ENCODE data around the gene TENT4B. TPM values are rescaled to one million over a fixed set of nuclear protein-coding genes. Genes with fewer than 3 reads are reported as not detected.

TENT4B gene
- total and polyA plus RNA-seq, 2 experiments from 2014 or later: 7.7 to 14.8 TPM

DNA sequence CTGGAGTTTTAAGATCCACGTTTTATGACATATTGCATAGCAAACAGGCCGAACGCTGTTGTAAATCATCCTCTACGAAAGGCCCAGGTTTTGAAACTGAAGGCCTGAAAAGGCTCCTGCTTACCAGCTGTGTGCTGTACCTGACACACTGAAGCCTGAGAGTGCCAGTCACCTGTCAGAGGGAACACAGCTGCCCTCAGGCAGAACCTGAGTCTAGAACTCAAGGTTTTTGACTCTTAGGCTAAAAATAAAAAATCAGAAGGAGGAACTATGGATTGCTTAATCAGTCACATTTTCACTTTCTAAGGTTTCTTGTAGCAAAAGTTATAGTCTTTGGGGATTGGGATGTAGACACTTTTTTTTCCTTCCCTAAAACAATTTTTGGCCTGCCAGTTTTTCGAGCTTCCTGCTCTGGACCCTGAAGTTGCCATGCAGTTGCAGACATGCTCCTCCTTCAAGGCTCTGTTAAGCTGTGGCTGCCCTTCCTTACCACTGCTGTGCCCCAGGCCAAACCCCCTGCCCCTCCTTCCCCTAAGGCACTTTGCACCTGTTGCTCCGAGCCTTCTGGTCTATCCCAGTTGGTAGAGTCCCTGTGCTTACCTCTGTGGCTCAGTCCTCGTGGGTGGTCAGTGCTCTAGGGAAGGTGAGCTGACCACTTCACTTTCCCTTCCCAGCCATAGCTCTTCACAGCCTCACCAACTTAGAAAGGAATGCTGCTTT is 56.6 kb downstream of the TENT4B start:
- no peak overlapping the region for H3K4me3 ChIP-seq
- no peak overlapping the region for H2AFZ ChIP-seq
- WGBS (ENCODE audit: low lambda C conversion rate, missing lambda C conversion rate): 50% methylated on average over 7 of the region's 7 CpGs
- TF ChIP-seq EZH2 (IDR thresholded peaks at IDR 0.05; ENCODE audit: borderline replicate concordance): no peak
- TF ChIP-seq, protein P1, sequence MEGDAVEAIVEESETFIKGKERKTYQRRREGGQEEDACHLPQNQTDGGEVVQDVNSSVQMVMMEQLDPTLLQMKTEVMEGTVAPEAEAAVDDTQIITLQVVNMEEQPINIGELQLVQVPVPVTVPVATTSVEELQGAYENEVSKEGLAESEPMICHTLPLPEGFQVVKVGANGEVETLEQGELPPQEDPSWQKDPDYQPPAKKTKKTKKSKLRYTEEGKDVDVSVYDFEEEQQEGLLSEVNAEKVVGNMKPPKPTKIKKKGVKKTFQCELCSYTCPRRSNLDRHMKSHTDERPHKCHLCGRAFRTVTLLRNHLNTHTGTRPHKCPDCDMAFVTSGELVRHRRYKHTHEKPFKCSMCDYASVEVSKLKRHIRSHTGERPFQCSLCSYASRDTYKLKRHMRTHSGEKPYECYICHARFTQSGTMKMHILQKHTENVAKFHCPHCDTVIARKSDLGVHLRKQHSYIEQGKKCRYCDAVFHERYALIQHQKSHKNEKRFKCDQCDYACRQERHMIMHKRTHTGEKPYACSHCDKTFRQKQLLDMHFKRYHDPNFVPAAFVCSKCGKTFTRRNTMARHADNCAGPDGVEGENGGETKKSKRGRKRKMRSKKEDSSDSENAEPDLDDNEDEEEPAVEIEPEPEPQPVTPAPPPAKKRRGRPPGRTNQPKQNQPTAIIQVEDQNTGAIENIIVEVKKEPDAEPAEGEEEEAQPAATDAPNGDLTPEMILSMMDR (IDR thresholded peaks at IDR 0.05; ENCODE audit: poor library complexity): no peak
- no peak for TF ChIP-seq EZH2phosphoT487 (IDR thresholded peaks at IDR 0.05; ENCODE audit: low read depth, severe bottlenecking, unreplicated experiment)
- no peaks in the 10 kb centered on the region for H3K9me3 ChIP-seq (ENCODE audit: low read depth)
- H3K9me2 ChIP-seq (replicated peaks; ENCODE audit: insufficient read depth): no peaks in the 10 kb centered on the region
- H3K27ac ChIP-seq: peak overlapping the region; percentile 21
- no peaks in the 10 kb centered on the region for H3K27me3 ChIP-seq
- H3K36me3 ChIP-seq (replicated peaks; ENCODE audit: insufficient read depth, low read depth): no peaks in the 10 kb centered on the region
- peak overlapping the region; percentile 36 for H3K4me2 ChIP-seq
- H4K20me1 ChIP-seq (ENCODE audit: insufficient read depth, poor library complexity, severe bottlenecking): peaks cover 20% of the 10 kb centered on the region
- peaks cover 67% of the 10 kb centered on the region for H3K79me2 ChIP-seq
- H3K4me1 ChIP-seq (ENCODE audit: insufficient read depth): peaks cover 37% of the 10 kb centered on the region
- peak; percentile 41 for DNase-seq (ENCODE audit: low spot score)

DNA sequence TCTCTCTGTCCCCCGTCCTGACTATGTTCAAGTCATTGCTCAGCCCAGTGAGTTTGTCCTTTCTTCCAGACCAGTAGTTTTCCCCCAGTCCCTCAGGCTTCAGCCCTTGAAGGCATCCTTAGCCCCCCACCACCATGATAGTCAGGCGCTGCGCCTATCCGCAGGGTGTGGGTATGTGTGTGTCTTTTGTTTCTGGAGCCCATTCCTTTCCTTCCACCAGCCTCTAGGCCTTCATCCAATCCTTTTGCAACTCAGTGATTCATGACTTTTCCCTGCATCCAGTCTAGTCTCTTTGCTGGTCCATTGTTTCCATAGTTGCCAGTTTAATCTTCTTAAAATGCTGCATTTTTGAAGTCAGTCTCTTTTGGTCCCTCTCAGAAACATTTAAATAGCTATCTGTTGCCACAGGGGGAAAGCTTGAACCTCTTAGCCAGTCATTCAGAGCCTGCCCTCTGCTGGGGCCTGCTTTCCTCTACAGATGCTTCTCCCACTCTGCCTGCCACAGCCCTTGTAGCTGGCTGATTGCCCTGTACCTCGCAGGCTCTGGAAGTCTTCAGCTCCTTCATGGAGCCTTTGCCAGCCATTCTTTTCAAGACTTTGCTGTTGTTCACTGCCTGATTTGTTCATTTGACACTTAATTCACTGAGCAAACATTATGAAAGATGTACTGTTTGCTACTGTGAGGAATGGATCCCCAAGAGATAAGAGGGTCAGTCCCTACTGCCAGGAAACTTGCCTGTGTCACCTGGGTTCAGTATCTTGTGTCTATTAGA is 57.3 kb downstream of the TENT4B start:
- no peaks in the 10 kb centered on the region for H3K9me2 ChIP-seq (replicated peaks; ENCODE audit: insufficient read depth)
- TF ChIP-seq EZH2 (IDR thresholded peaks at IDR 0.05; ENCODE audit: borderline replicate concordance): no peak
- TF ChIP-seq, protein P1 (IDR thresholded peaks at IDR 0.05; ENCODE audit: poor library complexity): peak; percentile 79
- peak overlapping the region; percentile 21 for H3K27ac ChIP-seq
- H3K4me1 ChIP-seq (ENCODE audit: insufficient read depth): peaks cover 33% of the 10 kb centered on the region
- H3K9me3 ChIP-seq (ENCODE audit: low read depth): no peaks in the 10 kb centered on the region
- peak; percentile 91 for DNase-seq (ENCODE audit: low spot score)
- no peak overlapping the region for H3K4me3 ChIP-seq
- H3K27me3 ChIP-seq: no peaks in the 10 kb centered on the region
- peak overlapping the region; percentile 36 for H3K4me2 ChIP-seq
- no peak overlapping the region for H2AFZ ChIP-seq
- peaks cover 60% of the 10 kb centered on the region for H3K79me2 ChIP-seq
- 78% methylated on average over 5 of the region's 5 CpGs for WGBS (ENCODE audit: low lambda C conversion rate, missing lambda C conversion rate)
- no peaks in the 10 kb centered on the region for H3K36me3 ChIP-seq (replicated peaks; ENCODE audit: insufficient read depth, low read depth)
- H4K20me1 ChIP-seq (ENCODE audit: insufficient read depth, poor library complexity, severe bottlenecking): peaks cover 20% of the 10 kb centered on the region

DNA sequence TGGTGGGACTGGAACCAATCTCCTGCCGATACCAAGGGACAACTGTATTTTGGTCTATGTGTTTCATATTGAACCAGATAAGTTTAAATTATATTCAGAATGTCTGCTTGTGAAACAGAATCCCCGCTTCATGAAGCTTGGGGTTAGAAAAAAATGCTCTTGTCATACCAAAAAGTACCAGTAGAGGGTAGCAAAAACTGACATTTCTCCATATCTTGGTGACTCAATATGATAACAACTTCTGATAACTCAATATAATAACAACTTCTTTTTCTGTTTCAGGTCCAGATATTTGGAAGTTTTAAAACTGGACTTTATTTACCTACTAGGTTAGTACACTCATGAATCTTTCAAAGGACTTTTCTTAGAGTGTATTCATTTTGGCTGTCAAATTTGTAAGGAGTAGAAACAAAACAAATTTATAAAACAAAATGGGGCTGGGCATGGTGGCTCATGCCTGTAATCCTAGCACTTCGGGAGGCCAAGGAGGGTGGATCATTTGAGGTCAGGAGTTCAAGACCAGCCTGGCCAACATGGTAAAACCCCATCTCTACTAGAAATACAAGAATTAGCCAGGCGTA is 60.9 kb downstream of the TENT4B start:
- Histone ChIP-seq H3K36me3 (replicated peaks; ENCODE audit: insufficient read depth, low read depth) (no peaks in the 10 kb centered on the region), H2AFZ (no peak overlapping the region), H3K27ac (no peak overlapping the region), H3K79me2 (peaks cover 25% of the 10 kb centered on the region), H3K4me2 (no peak overlapping the region), H3K27me3 (no peaks in the 10 kb centered on the region), H3K9me2 (replicated peaks; ENCODE audit: insufficient read depth) (no peaks in the 10 kb centered on the region), H3K9me3 (ENCODE audit: low read depth) (no peaks in the 10 kb centered on the region), H3K4me3 (no peak overlapping the region), H4K20me1 (ENCODE audit: insufficient read depth, poor library complexity, severe bottlenecking) (peaks cover 1% of the 10 kb centered on the region), H3K4me1 (ENCODE audit: insufficient read depth) (peaks cover 19% of the 10 kb centered on the region)
- 62% methylated on average over 4 of the region's 4 CpGs for WGBS (ENCODE audit: low lambda C conversion rate, missing lambda C conversion rate)
- TF ChIP-seq EZH2 (IDR thresholded peaks at IDR 0.05; ENCODE audit: borderline replicate concordance): no peak
- TF ChIP-seq, protein P1 (IDR thresholded peaks at IDR 0.05; ENCODE audit: poor library complexity): peak; percentile 75
- peak; percentile 54 for DNase-seq (ENCODE audit: low spot score)

Measured in hepatocyte (in vitro differentiated cells).